ENCODE data around the gene DCDC1.

DCDC1 gene

DNA sequence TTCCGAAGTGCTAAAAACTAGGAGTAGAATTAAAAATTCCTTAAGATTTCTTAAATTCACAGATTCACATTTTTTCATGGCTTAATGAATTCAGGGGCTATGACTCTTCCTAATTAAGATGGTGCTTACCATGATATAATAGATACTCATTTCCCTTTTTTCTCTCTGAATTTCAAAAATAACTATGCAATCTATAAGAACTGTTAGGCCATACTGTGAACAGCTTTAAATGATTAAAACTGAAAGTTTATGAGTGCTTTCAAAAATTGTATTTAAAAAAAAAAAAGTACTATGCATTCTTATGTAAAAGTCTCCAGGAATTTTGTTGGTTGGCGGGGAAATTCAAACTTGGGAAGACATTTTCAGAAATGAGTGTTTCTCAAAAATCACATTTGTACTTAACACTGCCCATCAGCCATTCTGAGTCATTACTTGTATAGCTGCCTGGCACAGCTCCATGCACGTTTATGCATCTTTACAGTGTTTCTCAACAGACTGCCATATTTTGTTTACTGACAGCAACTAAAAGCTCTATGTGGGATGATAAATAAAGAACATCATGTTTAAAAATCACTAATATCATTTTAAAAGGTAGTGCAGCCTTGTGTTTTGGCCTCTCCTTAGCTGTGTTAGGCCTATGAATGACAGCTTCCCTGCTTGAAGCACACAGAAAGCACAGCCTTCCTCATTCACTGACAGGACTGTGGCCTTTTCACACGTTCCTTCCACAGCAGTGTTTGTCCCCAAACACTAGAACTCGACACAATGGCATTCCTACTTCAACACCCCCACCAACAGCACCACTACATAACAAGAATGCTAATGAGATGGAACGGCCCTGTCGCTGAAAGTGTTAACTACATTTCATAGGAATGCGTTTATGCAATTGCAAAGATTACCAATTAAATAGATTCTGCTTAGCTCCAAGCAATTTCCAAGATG, 131.4 kb downstream of the DCDC1 start:
- Histone ChIP-seq H3K4me3 (no peak overlapping the region), H3K27ac (no peak overlapping the region)
- DNase-seq (ENCODE audit: low spot score) = no peak
- TF ChIP-seq, protein P1, sequence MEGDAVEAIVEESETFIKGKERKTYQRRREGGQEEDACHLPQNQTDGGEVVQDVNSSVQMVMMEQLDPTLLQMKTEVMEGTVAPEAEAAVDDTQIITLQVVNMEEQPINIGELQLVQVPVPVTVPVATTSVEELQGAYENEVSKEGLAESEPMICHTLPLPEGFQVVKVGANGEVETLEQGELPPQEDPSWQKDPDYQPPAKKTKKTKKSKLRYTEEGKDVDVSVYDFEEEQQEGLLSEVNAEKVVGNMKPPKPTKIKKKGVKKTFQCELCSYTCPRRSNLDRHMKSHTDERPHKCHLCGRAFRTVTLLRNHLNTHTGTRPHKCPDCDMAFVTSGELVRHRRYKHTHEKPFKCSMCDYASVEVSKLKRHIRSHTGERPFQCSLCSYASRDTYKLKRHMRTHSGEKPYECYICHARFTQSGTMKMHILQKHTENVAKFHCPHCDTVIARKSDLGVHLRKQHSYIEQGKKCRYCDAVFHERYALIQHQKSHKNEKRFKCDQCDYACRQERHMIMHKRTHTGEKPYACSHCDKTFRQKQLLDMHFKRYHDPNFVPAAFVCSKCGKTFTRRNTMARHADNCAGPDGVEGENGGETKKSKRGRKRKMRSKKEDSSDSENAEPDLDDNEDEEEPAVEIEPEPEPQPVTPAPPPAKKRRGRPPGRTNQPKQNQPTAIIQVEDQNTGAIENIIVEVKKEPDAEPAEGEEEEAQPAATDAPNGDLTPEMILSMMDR (IDR thresholded peaks at IDR 0.05) = no peak

DNA sequence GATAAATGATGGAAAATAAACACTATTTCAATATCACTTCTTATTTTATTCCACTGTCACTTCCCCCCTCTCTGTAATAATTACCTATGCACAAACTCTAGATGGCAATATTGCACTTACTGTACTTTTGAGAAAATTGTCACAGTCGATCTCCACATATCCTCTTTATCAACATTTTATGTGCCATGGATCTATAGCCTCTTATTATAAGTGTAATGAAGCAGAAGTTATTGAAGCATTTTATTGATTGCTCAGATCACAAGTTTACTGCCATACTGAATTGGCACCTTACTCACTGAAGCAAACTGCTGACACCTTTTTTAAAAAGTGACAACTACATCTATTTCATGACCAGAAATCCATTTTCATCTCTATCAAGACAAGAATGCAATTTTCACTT, 133.4 kb downstream of the DCDC1 start:
- Histone ChIP-seq H3K4me3 (no peak overlapping the region), H3K27ac (no peak overlapping the region)
- TF ChIP-seq, protein P1 (IDR thresholded peaks at IDR 0.05) = no peak
- no peak for DNase-seq (ENCODE audit: low spot score)

DNA sequence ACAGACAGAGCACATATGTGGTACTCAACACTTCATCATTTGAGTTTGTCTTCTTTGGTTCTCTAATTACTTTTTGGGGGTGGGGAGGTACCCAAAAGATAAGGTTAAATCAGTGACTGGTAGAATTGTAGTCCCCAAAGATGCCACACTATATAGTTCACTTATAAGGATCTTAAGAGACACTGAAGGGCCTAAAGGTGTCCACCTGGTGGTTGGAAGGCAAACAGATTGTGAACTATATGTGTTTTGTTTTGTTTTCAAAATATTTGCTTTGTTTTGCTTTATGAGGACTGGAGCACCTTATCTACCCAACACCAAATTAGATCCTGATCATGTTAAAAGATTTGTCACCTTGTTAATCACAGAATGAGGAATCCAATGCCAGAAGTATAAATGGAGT, 136.1 kb downstream of the DCDC1 start:
- no peak for DNase-seq (ENCODE audit: low spot score)
- Histone ChIP-seq H3K27ac (no peak overlapping the region), H3K4me3 (no peak overlapping the region)
- TF ChIP-seq, protein P1 (IDR thresholded peaks at IDR 0.05) = no peak

DNA sequence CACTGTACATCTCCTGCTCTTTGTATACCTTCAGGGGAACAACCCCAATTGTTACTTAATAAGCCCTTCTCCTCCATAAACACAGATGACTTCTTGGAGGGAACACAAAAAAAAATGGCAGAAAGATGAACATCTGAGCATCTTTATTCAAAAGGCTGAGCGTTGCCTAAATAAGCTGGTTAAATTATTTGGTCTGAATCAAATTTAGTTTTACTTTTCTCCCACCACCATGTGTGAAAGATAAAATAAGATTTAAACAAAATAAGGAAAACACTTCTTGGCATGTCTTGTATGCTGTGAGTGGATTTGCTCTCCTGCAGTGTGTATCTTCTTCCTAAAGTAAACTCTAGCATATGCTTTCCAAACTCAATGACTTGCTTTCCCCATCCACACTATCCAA, 137.9 kb downstream of the DCDC1 start:
- Histone ChIP-seq H3K4me3 (no peak overlapping the region), H3K27ac (no peak overlapping the region)
- TF ChIP-seq, protein P1 (IDR thresholded peaks at IDR 0.05) = no peak
- no peak for DNase-seq (ENCODE audit: low spot score)

DNA sequence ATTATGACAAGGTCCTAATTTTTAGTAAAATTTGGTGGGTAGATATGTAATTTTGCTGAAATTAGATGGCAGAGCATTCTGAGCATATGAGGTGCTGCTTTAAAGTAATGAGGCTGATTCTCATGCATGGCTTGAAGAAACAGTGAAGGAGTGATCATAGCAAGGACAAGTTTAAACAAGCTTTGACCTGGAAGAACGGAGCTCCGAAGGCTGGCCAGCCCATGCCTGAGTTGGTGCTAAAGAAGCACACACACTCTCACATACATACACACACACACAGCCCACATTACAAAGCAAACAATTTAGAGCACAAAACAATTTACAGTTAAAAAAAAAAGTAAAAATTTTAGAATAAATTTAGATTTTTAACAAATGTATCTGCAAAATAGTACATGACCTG, 150.7 kb downstream of the DCDC1 start:
- TF ChIP-seq, protein P1 (IDR thresholded peaks at IDR 0.05) = no peak
- no peak overlapping the region for H3K27ac ChIP-seq
- DNase-seq (ENCODE audit: low spot score) = no peak
- H3K4me3 ChIP-seq = no peak overlapping the region

DNA sequence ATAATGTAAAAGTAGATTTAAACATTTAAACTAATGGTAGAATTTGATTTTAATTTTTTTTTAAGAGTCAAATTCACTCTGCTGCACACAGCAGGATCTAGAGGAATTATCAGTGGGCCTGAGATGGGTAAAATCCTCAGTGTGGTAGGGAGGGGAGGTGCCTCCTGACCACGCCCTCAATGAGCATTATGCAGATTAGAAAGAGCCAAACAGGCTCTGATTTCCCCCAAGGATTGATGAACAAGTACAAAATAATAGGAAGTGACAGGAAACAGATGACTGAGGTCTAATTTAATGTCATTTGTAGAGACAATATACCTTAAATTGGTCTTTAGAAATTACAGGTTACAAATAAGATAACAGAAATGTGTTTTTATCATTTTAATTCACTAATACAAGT, 155.2 kb downstream of the DCDC1 start:
- TF ChIP-seq, protein P1 (IDR thresholded peaks at IDR 0.05) = no peak
- DNase-seq (ENCODE audit: low spot score) = no peak
- Histone ChIP-seq H3K4me3 (no peak overlapping the region), H3K27ac (no peak overlapping the region)

DNA sequence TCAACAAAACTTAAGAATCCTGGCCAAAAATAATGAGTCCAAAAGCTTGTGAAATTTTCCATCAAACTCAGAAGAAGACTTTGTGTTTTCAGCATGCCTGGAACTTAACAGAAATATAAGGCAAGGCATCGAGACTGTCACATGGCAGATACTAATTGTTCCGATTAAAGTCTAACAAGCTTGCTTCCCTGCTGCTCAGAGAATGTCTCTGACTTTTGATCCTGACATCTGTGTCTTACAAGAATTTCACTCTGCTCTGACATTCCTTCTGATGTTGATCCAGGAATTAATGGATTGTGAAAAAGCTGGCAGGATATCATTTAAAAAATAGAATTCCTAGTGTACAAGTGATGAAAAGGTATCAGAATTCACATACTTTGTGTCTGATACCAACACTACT, 170.2 kb downstream of the DCDC1 start:
- Histone ChIP-seq H3K27ac (no peak overlapping the region), H3K4me3 (no peak overlapping the region)
- DNase-seq (ENCODE audit: low spot score) = no peak
- TF ChIP-seq, protein P1 (IDR thresholded peaks at IDR 0.05) = no peak

Measured in coronary artery (tissue), 2 donors.